SK-N-SH (cell line): ENCODE measurements around the gene TAS1R3. TPM values are rescaled to one million over a fixed set of nuclear protein-coding genes. Genes with fewer than 3 reads are reported as not detected.

Source experiments
- CTCF ChIA-PET: fragments of 300-600, 350-600 bp; formaldehyde crosslinking; extraction: SDS; loops from one replicate; lab custom pipeline; 2021; lab: Yijun Ruan, JAX
- POLR2A ChIA-PET: fragments of 350-600 bp; sonication (Branson Sonifier 250); formaldehyde crosslinking; extraction: SDS; loops from one replicate; lab custom pipeline; 2020; ENCODE audit warnings: antibody characterized with exemption, inconsistent platforms; lab: Yijun Ruan, JAX
- DNase-seq: peaks from one replicate; pipeline ENCODE4 v3.0.0; 2012
- H2AFZ ChIP-seq: fragments of 200-600 bp; sonication (generic); 2 replicates; pipeline ENCODE4 v1.8.1; 2016; ENCODE audit warnings: antibody characterized with exemption, mild to moderate bottlenecking, low read depth
- H3F3A ChIP-seq: fragments of 200-600 bp; sonication (generic); replicated peaks from 2 replicates; pipeline ENCODE3; 2016; ENCODE audit warnings: antibody characterized with exemption, mild to moderate bottlenecking; ENCODE audit not compliant: insufficient read depth
- H3K27ac ChIP-seq, 2 experiments: fragments of 200-500 bp in 1 of 2; fragments of 200-600 bp in 1 of 2; sonication (Bioruptor generic) in 1 of 2; sonication (generic), shearing (Covaris generic) in 1 of 2; 2 replicates each; pipeline versions ENCODE4 v1.5.1 to v1.6.1; 2014 to 2016; ENCODE audit warnings: low read depth in 2 of 2, inconsistent platforms in 1 of 2, low read length in 1 of 2, mild to moderate bottlenecking in 1 of 2, mixed read lengths in 1 of 2
- H3K27me3 ChIP-seq: fragments of 200-600 bp; sonication (generic), shearing (Covaris generic); 2 replicates; pipeline ENCODE4 v1.6.1; 2016; ENCODE audit warnings: mixed run types; ENCODE audit not compliant: insufficient read depth
- H3K36me3 ChIP-seq, 2 experiments: fragments of 200-500 bp in 1 of 2; fragments of 200-600 bp in 1 of 2; sonication (Bioruptor generic) in 1 of 2; sonication (generic) in 1 of 2; replicated peaks in 1 of 2; 2 replicates each; pipeline versions ENCODE3 to v1.5.1; 2014 to 2016; ENCODE audit warnings: low read length in 1 of 2, mild to moderate bottlenecking in 1 of 2; ENCODE audit not compliant: insufficient read depth in 2 of 2, control insufficient read depth in 1 of 2
- H3K4me1 ChIP-seq, 2 experiments: fragments of 200-500 bp in 1 of 2; fragments of 200-600 bp in 1 of 2; sonication (Bioruptor generic) in 1 of 2; sonication (generic), shearing (Covaris generic) in 1 of 2; 2 replicates each; pipeline versions ENCODE4 v1.5.1 to v1.6.1; 2014 to 2016; ENCODE audit warnings: low read depth in 1 of 2, low read length in 1 of 2, mixed run types in 1 of 2; ENCODE audit not compliant: insufficient read depth in 2 of 2, control insufficient read depth in 1 of 2
- H3K4me2 ChIP-seq: fragments of 200-600 bp; sonication (generic), shearing (Covaris generic); 2 replicates; pipeline ENCODE4 v1.6.1; 2017; ENCODE audit warnings: mixed run types
- H3K4me3 ChIP-seq, 2 experiments: fragments of 200-500 bp in 1 of 2; fragments of 200-600 bp in 1 of 2; sonication (Bioruptor generic) in 1 of 2; sonication (generic), shearing (Covaris generic) in 1 of 2; 2 replicates each; pipeline versions ENCODE4 v1.5.1 to v1.8.1; 2014 to 2016; ENCODE audit warnings: low read depth in 2 of 2, inconsistent platforms in 1 of 2, low read length in 1 of 2, mild to moderate bottlenecking in 1 of 2, mixed read lengths in 1 of 2, moderate library complexity in 1 of 2
- H3K79me2 ChIP-seq: fragments of 200-600 bp; sonication (generic); 2 replicates; pipeline ENCODE4 v1.8.1; 2017; ENCODE audit warnings: mild to moderate bottlenecking; ENCODE audit not compliant: insufficient read depth
- H3K9ac ChIP-seq: fragments of 200-600 bp; sonication (generic); 2 replicates; pipeline ENCODE4 v1.6.1; 2017; ENCODE audit warnings: mixed run types
- H3K9me2 ChIP-seq: fragments of 200-600 bp; sonication (generic); 2 replicates; pipeline ENCODE4 v1.6.1; 2017; ENCODE audit warnings: mixed run types
- H3K9me3 ChIP-seq: fragments of 200-600 bp; sonication (generic); 2 replicates; pipeline ENCODE4 v1.6.1; 2017; ENCODE audit warnings: mixed run types, mild to moderate bottlenecking, moderate library complexity
- H4K20me1 ChIP-seq: fragments of 200-600 bp; sonication (generic); 2 replicates; pipeline ENCODE4 v1.6.1; 2017; ENCODE audit warnings: mild to moderate bottlenecking, mixed run types; ENCODE audit not compliant: insufficient read depth
- EP300 ChIP-seq, 2 experiments: IDR thresholded peaks; 2 replicates each; pipeline versions ENCODE4 v1.4.0 to v1.6.1; 2012; ENCODE audit warnings: borderline replicate concordance in 1 of 2, low read depth in 1 of 2, low read length in 1 of 2
- FOSL2 ChIP-seq: IDR thresholded peaks from 2 replicates; pipeline ENCODE4 v1.4.0; 2012; ENCODE audit warnings: low read depth, mild to moderate bottlenecking, moderate library complexity, borderline replicate concordance
- FOXM1 ChIP-seq: IDR thresholded peaks from 2 replicates; pipeline ENCODE4 v1.4.0; 2012; ENCODE audit warnings: low read depth, mild to moderate bottlenecking
- GABPA ChIP-seq: IDR thresholded peaks from 2 replicates; pipeline ENCODE4 v1.4.0; 2012; ENCODE audit warnings: low read depth, mild to moderate bottlenecking
- IRF3 ChIP-seq: fragments of 150-350 bp; IDR thresholded peaks from 2 replicates; pipeline ENCODE4 v1.6.1; 2016; ENCODE audit warnings: mild to moderate bottlenecking, low read depth, low read length
- NFIC ChIP-seq: IDR thresholded peaks from 2 replicates; pipeline ENCODE4 v1.4.0; 2012; ENCODE audit warnings: borderline replicate concordance
- NRF1 ChIP-seq: IDR thresholded peaks from 2 replicates; pipeline ENCODE4 v1.6.1; 2012; ENCODE audit warnings: low read depth, mild to moderate bottlenecking, low read length
- POLR2AphosphoS5 ChIP-seq: IDR thresholded peaks from 2 replicates; pipeline ENCODE4 v1.6.1; 2012; ENCODE audit warnings: low read depth, low read length
- RCOR1 ChIP-seq: fragments of 150-350 bp; IDR thresholded peaks from 2 replicates; pipeline ENCODE4 v1.6.1; 2017; ENCODE audit warnings: antibody characterized with exemption, low read length
- RFX5 ChIP-seq: IDR thresholded peaks from 2 replicates; pipeline ENCODE4 v1.6.1; 2012; ENCODE audit warnings: mild to moderate bottlenecking, improper control_type of control experiment, low read length
- SIN3A ChIP-seq: IDR thresholded peaks from 2 replicates; pipeline ENCODE4 v1.6.1; 2012; ENCODE audit warnings: low read depth, mild to moderate bottlenecking, low read length, moderate library complexity, borderline replicate concordance
- ZBTB33 ChIP-seq: IDR thresholded peaks from 2 replicates; pipeline ENCODE4 v1.4.0; 2012; ENCODE audit warnings: low read depth, borderline replicate concordance
- WGBS: methylation state at CpG from one replicate; pipeline ENCODE4 v1.1.6; 2017; ENCODE audit warnings: low lambda C conversion rate; 5-methylcytosine and 5-hydroxymethylcytosine counted together
- polyA plus RNA-seq, 3 experiments: library from polyadenylated mRNA; depleted of rRNA; stranded (reverse); fragments of >200 nt; gene quantifications; 2 replicates each; pipeline ENCODE4 v1.2.3, GENCODE V29; 2012
- TF ChIP-seq, protein P1 (sequence below): fragments of 150-350 bp; IDR thresholded peaks from 2 replicates; pipeline ENCODE4 v1.6.1; 2017; ENCODE audit warnings: antibody characterized with exemption, low read length, low read depth, borderline replicate concordance
- TF ChIP-seq, protein P2 (sequence below): fragments of 200-600 bp; sonication (generic); IDR thresholded peaks from 2 replicates; pipeline ENCODE4 v1.6.1; 2017; ENCODE audit warnings: antibody characterized with exemption, mild to moderate bottlenecking, moderate library complexity
- TF ChIP-seq, protein P3 (sequence below): IDR thresholded peaks from 2 replicates; pipeline ENCODE4 v1.6.1; 2012; ENCODE audit warnings: mild to moderate bottlenecking, low read depth, low read length, moderate library complexity

TAS1R3 gene
- polyA plus RNA-seq, 1 of the 3 experiments (the other 2 are of a cell fraction): 0.08 TPM

DNA sequence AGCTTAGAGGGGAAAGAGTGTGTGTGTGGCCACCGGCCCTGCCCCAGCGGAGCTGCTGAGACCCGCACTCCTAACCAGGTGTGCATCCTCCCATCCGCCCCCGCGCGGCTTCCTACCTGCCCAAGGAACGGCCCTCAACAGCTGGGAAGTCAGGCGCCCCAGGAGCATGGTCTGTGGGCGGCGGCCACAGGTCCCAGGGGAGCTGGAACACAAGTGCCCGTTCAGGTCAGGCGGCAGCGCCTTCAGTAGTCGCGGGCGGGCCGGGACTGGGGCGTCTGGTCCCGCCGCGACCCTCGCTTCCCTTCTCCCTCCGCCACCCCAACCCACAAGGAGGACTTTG is 43.5 kb downstream of the TAS1R3 start:
- WGBS: 0% methylated on average over 1 of the region's 24 CpGs
- CTCF ChIA-PET: interaction anchor here (0.6 to 5.9 kb wide), 13 partner anchors 19 to 343 kb away, joined by 3 to 34 read pairs (median 3); partner anchors contain the start of genes DVL1 and MRPL20
- H3K79me2 ChIP-seq: peaks cover 36% of the 10 kb centered on the region

More for the DNA sequence above, 43.5 kb downstream of the TAS1R3 start:
- Histone ChIP-seq H3K4me2 (peak overlapping the region; percentile 86), H3F3A (peaks cover 13% of the 10 kb centered on the region), H3K4me1 (peaks cover 0 to 29% of the 10 kb centered on the region in 2 experiments; a peak in 1 of 4 replicates), H3K9me3 (no peaks in the 10 kb centered on the region), H3K27ac (peak overlapping the region; percentile 90 to 93), H4K20me1 (no peaks in the 10 kb centered on the region), H3K9ac (peak overlapping the region; percentile 89), H3K9me2 (no peaks in the 10 kb centered on the region), H3K27me3 (no peaks in the 10 kb centered on the region), H3K36me3 (peaks cover 0 to 8% of the 10 kb centered on the region in 2 experiments), H2AFZ (no peak overlapping the region), H3K4me3 (peak overlapping the region; percentile 77 to 96)
- peak; percentile 34 for DNase-seq
- no peak for TF ChIP-seq FOSL2
- no peak for TF ChIP-seq GABPA
- TF ChIP-seq POLR2AphosphoS5: no peak
- no peak for TF ChIP-seq RCOR1
- TF ChIP-seq, protein P1, sequence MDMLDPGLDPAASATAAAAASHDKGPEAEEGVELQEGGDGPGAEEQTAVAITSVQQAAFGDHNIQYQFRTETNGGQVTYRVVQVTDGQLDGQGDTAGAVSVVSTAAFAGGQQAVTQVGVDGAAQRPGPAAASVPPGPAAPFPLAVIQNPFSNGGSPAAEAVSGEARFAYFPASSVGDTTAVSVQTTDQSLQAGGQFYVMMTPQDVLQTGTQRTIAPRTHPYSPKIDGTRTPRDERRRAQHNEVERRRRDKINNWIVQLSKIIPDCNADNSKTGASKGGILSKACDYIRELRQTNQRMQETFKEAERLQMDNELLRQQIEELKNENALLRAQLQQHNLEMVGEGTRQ: no peak
- TF ChIP-seq RFX5: no peak
- no peak for TF ChIP-seq IRF3
- TF ChIP-seq NRF1: no peak
- no peak for TF ChIP-seq FOXM1
- no peak for TF ChIP-seq ZBTB33
- no peak for TF ChIP-seq NFIC
- no peak for TF ChIP-seq EP300 (IDR thresholded peaks at IDR 0.05; ENCODE audit: borderline replicate concordance in 1 of 2, low read depth in 1 of 2, low read length in 1 of 2)
- TF ChIP-seq SIN3A: no peak
- TF ChIP-seq, protein P2, sequence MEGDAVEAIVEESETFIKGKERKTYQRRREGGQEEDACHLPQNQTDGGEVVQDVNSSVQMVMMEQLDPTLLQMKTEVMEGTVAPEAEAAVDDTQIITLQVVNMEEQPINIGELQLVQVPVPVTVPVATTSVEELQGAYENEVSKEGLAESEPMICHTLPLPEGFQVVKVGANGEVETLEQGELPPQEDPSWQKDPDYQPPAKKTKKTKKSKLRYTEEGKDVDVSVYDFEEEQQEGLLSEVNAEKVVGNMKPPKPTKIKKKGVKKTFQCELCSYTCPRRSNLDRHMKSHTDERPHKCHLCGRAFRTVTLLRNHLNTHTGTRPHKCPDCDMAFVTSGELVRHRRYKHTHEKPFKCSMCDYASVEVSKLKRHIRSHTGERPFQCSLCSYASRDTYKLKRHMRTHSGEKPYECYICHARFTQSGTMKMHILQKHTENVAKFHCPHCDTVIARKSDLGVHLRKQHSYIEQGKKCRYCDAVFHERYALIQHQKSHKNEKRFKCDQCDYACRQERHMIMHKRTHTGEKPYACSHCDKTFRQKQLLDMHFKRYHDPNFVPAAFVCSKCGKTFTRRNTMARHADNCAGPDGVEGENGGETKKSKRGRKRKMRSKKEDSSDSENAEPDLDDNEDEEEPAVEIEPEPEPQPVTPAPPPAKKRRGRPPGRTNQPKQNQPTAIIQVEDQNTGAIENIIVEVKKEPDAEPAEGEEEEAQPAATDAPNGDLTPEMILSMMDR: no peak
- TF ChIP-seq, protein P3, sequence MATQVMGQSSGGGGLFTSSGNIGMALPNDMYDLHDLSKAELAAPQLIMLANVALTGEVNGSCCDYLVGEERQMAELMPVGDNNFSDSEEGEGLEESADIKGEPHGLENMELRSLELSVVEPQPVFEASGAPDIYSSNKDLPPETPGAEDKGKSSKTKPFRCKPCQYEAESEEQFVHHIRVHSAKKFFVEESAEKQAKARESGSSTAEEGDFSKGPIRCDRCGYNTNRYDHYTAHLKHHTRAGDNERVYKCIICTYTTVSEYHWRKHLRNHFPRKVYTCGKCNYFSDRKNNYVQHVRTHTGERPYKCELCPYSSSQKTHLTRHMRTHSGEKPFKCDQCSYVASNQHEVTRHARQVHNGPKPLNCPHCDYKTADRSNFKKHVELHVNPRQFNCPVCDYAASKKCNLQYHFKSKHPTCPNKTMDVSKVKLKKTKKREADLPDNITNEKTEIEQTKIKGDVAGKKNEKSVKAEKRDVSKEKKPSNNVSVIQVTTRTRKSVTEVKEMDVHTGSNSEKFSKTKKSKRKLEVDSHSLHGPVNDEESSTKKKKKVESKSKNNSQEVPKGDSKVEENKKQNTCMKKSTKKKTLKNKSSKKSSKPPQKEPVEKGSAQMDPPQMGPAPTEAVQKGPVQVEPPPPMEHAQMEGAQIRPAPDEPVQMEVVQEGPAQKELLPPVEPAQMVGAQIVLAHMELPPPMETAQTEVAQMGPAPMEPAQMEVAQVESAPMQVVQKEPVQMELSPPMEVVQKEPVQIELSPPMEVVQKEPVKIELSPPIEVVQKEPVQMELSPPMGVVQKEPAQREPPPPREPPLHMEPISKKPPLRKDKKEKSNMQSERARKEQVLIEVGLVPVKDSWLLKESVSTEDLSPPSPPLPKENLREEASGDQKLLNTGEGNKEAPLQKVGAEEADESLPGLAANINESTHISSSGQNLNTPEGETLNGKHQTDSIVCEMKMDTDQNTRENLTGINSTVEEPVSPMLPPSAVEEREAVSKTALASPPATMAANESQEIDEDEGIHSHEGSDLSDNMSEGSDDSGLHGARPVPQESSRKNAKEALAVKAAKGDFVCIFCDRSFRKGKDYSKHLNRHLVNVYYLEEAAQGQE: no peak
- POLR2A ChIA-PET: interaction anchor here (0.7 to 1.8 kb wide), 8 partner anchors 14 to 159 kb away, joined by 3 to 18 read pairs (median 6); partner anchors contain the start of genes CCNL2 and MRPL20
